ENCODE results near the gene IRX5. TPM values are rescaled to one million over a fixed set of nuclear protein-coding genes. Genes with fewer than 3 reads are reported as not detected.

The IRX5 gene
- total RNA-seq, result 1.0 and 1.1 TPM in 2 replicates

GRCh38 chr16:54930005-54930868 is at the start of gene IRX5:
TSS of gene IRX5 (plus strand) at chr16:54930865. CDS start at chr16:54931199, 334 bp downstream.

